DMS79 (cell line): ENCODE measurements around the gene TMEM41A.
A peak's percentile ranks its signal among the peaks of the same experiment; 100 is the strongest.

Experiments used
- DNase-seq: peaks from one replicate; lab custom pipeline; 2025; lab: John Stamatoyannopoulos, UW

TMEM41A gene

DNA sequence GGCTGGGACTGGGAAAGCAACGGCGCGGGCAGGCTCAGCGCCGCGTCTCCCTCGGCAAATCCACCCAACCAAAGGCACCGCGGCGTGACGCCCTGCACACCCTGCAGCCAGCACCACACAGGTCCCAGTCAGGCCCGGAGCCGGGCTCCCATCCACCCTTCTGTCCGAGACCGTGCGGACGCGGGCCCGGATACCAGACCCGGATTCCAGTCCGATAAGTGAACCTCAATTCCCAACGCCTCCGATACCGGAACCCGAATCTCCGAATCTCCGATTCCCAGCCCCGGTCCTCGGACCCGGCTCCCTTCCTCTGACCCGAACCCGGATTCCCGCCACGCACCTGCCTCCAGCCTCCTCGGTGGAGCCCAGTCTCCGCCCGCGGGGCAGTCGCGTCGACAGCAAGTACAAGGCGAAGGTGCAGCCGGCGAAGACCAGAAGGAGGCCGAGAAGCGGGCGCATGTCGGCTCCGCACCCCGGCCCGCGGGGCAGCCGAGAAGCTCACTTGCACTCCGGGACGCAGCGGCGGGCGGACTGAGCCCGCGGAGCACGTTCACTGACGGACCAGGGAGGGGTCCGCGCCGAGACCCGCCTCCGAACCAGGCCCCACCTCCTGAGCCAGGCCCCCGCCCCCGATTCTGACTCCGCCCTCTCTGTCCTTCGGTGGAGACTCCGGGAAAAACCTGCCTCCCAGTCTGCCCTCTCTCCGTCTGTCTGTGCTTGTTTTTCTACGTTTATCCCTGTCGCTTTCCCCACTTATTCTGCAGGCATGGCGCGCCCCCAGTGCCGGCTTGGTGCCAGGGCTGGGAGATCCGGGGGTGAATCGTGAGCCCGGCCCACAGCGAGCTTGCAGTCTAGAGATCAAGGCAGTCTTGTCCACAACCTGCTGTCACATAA is at the start of gene TMEM41A:
TMEM41A (minus strand) TSS at position 533 of the 894 bp plus-strand sequence; CDS start at position 459, 74 bp downstream.
- peak; percentile 43 for DNase-seq

DNA sequence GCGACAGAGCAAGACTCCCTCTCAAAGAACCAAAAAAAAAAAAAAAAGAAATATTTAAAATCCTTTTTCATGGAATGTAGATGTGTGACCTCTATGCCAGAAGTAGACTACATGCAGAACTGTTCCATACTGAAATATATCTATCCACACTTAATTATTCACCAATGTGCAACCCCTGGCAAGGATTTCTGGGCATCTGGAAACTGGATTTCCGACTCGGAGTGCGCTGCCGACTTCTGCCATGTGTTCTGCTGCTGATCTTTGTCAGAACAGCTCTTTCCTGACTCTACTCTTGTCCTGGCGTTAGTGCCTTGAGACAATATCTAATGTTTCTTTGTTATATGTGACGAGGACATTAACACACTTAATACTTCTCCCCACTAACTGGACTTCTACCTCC is 41.9 kb upstream of the TMEM41A start:
- DNase-seq = no peak

DNA sequence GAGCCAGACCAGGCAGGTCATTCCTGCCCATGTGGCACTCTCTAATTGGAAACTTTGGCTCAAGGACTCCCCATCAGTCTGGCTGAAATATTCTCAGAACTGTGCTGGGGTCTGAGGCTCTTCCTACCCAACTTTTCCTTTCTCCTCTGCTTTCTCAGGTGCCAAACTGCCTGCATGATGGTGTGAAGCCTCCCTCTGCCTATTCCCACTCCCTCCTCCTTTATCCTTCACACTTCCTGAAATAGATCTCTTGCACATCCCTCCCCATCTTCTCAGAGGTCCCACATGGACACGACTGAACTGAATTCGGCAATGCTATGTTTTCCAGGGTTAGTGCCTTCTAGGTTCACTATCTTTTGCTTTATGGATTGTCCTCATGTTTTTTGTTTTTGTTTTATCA is 41.1 kb upstream of the TMEM41A start:
- no peak for DNase-seq

DNA sequence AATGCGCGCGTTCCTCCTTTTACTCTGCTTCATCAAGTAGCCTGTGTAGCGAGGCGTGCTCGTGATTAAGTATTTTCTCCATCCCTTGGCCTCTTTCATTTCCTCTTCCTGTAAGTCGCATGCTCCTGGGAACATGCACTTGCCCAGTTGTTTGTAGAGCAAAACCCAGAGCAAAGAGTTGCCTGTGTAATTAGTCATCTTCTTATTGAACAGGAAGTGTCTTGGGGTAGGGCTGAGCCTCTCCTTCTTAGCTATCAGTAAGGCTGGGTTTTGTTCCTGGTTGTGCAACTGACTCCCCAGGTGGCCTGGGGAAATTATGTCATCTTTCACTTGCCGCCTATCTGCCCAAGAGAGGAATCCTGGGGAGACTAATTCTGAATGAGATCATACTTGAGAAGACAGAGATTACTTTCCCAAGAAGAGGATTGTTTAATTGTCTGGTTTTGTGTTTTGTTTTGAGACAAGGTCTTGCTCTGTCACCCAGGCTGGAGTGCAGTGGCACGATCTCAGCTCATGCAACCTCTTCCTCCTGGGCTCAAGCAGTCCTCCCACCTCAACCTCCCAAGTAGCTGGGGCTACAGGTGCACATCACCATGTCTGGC is 38.6 kb upstream of the TMEM41A start:
- peak; percentile 13 for DNase-seq

DNA sequence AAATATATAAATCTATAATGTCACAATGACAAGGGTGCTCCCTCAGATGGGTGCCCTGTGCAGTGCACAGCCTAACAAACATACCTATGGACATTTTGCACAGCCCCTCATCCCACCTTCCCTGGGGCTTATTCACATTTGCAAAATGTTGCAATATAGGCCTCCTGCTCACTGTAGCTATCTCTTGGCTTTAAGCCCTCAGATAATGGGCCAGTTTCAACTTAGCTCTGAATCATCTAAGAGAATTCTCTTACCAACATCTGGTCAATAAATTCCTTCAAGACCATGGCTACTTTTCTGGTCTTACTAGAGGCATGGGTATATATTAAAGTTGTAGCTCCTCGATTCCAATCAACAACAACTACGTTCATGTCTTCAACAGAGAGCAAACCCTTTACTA is 35.7 kb upstream of the TMEM41A start:
- no peak for DNase-seq

DNA sequence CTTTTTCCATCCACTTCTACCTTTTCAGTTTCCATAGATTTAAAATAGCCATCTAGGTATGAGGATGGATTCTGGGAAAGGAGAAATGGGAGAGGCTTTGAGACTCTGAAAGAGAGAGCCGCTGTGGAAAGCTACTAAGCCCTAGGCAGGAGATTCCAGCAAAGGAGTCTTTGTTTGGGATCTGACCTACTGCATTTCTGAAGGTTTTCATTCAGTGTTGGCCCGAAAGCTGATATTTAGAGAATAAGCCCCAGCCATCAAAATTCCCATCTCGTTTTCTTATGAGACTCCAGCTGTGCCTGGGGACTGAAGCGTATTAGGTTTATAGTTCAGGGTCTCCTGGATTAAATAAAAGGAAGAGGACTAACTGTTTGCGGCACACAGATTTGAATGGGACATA is 34.1 kb upstream of the TMEM41A start:
- no peak for DNase-seq

DNA sequence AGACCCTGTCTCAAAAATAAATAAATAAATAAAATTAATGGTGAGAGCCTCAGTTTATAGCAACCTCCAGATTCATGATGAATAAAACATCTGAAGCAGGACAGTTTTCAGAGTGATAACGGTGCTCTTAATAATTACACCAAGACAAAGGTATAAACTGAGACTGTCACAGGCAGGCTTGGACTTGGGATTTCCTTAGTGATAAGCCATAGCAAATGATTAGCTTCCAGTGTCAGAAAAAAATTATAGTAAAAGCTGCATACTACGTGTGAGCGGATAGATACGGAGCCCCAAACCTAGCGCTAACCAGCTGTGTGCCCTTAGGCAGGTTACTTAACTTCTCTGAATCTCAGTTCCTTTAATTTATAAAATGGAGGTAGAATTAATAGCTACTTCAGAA is 32.0 kb upstream of the TMEM41A start:
- no peak for DNase-seq

DNA sequence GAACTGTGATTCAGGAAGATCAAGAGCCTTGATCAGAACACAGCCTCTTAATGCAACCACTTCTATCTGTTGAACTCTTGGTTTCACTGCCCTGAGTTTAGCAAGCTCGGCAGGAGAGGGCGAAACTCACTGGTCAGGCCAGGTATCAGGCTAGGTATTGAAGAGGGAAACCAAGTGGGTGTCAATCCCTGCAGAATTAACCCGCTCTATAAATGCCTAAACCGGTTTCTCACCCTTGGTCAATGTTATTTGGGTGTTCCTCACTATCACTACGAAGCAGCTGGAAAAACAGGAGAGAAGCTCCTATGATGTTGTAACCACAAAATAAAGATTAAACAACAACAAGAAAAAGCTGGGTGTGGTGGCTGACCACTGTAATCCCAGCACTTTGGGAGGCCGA is 29.7 kb upstream of the TMEM41A start:
- no peak for DNase-seq

DNA sequence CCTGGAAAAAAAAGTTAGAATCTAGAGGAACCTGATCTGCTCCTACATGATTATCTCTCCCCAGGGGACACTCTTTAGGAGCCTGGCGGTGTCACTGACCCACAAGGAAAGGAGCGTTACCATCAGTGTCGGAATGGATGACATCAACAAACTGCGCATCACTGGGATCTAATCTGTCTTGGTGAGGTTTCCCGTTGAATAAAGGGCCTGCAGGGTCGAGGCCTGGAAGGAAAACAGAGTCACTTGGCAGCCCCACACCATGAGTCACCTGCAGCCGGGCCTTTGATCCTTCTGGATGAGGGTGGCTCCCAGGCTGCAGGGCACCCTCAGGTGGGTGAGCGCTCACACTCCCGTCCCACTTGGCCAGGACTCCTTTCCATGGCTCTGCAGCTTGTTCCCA is 28.5 kb upstream of the TMEM41A start:
- no peak for DNase-seq

DNA sequence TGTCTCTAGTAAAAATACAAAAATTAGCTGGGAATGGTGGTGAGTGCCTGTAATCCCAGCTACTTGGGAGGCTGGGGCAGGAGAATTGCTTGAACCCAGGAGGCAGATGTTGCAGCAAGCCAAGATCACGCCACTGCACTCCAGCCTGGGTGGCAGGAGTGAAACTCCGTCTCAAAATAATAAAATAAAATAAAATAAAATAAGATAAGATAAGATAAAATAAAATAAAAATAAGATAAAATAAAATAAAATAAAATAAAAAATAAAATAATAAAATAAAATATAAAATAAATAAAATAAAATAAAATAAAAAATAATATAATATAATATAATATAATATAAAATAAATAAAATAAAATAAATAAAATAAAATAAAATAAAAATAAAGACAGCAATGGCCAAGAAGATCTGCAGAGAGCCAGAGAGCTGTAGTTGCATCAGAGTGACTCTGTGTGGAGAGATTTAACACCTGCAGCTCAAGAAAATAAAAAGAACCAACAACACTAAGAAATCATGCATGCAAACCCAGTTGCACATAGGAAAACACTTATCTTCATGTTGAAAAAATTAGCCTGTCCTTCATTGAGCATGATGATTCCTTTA is 27.6 kb upstream of the TMEM41A start:
- DNase-seq = no peak

DNA sequence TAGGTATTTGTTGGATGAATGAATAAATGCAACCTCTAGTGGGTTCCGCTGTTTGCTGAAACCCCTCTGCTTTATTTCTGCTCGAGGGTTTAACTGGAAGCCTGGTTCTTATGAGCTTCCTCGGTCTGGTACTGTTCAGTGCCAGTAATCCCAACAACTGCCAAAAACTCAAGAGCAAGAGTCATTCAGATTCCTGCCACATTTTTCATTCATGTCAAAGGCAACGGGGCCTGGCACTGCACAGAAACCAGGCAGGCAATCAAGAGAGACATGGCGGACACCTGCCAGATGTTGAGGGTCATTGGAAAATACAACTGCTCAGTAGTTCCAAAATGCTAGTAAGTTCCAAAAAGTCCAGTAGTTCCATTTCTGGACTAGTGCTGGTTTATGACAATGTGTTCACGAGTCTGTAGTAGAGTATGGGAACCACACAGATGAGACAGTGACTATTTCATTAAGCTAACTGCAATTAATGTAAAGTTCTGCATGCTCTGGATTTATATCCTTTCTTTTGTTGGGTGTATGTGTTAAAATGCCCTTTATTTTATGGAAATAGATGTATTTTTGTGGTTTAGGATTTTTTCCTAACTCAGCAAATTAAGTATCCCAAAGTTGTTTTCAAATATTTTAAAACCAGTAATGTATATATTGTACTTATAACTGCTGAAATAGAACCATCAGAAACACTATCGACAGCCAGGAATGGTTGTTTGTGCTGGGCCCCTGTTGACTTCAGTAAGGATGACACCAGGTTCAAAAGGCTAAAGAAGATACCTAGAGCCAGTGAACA is 22.7 kb upstream of the TMEM41A start:
- no peak for DNase-seq

DNA sequence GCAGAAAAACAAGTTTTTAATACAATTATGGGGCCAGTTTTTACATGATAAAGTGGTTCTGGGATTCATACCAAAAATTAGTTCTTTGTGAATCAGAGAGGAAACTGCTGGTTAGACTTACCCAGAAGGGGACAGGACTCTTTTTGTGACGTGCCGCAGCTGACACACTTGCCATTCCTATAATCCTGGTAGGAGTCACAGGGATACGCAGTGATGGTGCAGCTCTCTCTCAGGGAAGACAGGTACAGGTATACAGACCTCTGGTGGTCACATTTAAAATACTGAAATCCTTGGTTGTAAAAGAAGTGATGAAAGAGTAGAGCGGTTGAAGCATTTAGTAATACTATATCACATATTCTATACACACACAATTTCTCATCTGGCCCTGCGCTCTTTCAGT is 20.2 kb upstream of the TMEM41A start:
- no peak for DNase-seq

DNA sequence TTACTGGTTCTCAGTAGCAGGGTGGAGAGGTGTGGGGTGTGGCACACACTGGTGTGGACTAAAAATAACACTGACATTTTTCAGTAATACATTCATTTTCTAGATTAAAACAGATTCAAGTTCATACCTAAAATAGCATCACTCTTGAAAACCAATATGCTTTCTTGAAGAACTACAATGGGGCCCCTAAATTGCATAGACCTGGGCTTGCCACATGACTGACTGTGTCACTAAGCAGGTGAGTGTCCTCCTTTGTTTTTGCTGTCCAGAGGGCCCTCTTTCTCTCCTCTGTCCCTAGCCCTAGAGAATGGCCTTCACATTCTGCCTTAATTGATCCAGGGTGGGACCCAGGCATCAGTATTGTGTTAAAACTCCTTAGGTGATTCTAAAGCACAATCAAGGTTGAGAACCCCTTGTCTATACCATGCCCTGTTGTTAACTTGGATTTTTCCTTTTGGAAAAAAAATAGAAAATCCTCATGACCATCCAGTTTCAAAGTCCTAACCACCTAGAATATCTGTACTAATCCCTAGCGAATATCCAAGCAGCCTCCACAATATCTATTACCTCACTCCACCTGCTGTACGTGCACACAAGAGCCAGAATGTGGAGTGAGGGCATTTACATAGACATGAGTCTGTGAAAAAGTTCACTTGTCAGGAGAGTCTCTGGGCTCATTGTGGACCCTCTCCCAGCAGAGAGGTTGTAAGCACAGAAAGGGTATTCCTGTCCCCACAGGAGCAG is 18.7 kb upstream of the TMEM41A start:
- no peak for DNase-seq

DNA sequence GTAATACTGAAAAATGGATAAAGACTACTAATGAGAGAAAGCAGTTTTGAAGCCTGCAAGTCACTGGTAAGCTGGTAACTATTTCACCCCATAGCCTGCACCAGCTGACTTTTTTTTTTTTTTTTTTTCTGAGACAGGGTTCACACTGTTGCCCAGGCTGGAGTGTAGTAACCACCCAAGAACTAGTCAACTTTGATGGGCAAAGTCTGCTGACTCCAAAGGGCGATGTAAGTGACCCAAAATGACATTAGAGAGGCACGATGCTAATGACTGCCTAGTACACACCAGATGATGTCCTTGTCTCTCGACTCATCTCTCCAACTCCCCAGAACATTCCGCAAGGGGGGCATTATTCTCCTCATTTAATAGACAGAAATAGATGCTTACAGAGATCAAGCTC is 12.9 kb upstream of the TMEM41A start:
- DNase-seq = no peak

DNA sequence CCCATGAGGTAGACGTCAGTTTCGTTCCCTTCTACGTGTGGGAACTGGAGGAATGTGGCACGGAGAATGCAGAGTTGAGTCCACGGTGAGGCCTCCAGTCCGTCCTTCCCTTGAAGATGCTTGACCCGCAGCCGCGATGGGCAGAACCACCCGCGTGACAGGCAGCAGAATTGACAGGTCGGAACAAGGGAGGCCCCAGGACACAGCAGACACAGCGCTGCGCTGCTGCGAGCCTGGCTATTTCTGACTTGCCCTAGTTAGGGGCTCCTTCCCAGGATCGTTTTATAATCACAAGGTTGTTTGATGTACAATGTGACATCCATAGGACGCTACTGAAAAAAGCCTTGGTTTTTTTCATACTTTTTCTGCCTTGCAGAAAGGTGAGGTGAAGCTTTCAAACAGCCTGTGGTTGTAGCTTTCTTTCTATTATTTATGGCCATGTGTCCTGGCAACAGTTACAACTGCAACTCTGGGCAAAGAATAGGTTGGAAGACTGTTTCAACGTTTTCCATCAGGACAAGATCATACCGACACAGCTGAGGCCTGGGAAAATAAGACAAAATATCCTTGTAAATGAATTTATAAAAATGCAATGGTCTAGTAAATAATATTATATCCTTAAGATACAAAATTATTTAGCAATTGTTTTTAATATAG is 9.6 kb upstream of the TMEM41A start:
- DNase-seq = no peak

DNA sequence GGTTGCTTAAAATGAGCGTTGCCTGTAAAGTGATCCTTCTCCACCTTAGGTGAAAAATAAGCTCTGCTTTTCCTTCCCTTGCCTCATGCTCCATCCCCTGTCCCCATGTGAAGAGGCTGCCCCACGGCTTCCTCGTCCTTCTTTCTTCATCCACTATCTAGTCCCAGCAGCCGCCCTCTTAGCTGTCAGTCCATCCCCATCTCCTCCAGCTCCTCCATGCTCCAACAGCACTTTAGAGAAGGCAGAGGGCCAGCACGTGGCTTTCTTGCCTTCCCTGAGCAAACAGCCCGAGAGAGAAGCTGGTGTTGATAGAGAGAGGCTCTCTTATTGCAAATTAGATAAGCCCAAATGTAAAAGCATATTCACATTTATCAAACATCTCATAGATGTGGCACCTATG is 9.0 kb upstream of the TMEM41A start:
- no peak for DNase-seq

DNA sequence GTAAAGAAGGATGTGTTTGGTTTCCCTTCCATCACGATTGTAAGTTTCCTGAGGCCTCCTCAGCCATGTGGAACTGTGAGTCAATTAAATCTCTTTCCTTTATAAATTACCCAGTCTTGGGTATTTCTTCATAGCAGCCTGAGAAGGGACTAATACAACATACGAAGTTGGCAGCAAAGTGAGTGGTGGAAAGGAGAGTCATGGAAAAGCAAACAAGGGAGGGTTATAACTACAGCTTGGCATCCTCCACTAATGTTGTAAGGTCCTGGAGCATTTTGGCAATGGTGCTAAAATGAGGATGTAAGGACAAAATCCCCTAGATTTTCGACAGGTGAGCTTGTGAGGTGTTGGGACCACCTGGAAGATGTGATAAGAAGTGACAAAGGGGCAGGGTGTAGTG is 5.8 kb upstream of the TMEM41A start:
- no peak for DNase-seq

DNA sequence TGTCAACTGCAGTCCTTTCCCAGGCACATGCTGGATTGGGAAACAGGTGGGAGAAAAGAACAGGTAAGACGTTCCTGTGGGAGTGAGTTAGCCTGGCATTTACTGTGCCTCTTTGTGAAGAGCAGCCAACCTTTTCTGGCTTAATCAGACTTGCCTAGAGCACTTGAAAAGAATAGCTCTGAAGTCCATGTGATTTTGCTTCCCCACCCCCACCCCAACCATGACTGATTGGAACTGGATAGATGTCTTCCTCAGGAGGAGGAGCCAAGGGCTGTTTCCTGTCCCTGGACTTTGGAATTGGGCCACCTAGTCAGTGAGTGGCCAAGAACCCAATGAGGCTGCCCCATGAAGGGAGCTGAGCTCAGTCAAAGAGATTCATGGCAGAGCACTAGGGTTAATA is 4.7 kb upstream of the TMEM41A start:
- no peak for DNase-seq

DNA sequence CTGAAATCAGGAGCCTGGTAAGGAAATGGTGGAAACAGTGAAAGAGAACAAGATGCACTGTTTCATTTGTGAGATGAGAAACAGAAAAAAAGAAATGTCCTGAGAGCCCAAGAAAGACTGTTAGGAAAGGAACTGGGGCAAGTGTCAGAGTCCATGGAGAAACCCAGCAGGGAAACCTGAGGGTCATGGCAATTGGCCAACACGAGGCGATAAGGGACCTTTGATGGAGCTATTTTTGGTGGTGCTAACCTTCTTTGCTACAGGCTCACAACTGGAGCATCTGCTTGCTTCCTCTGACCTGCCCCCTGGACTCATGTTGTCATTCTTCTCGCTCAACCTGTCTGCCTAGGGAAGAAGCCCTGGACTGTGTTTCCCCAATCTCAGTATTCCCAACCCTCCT is 4.2 kb upstream of the TMEM41A start:
- no peak for DNase-seq

DNA sequence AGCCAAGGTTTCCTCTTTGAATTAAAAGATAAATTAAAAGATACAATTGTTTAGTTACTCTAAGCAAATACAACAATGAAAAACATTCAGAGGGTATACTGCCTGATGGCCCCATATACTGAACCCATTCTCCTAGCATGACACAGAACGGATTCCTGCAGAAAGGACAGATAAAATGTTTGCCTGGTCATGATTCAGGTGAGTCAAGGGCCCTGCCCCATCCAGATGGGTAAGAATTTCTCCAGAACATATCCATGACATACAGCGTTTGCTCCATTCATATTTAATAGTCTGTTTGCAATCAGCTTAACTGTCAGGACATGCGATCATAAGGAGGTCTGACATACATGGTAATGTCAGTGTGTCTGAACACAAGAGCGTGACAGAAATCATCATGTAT is 8.6 kb downstream of the TMEM41A start:
- no peak for DNase-seq

DNA sequence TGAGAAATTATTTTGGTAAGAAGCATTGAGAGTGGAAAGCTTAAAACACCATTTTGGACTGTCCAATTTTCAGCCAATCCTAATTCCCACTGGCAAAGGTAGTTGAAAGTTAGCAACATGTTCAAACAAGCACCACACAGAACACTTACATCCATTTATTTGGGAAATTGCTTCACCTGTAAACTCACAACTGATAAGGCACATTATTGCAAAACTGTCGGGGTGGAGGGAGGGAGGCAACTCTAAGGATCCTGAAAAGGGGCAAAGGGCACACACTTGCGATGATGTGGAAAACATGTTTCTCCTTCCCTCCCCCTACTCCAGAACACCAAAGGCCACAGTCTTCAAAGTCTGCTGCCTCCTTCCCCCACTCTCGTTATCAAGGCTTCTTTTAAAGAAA is 9.4 kb downstream of the TMEM41A start:
- DNase-seq = no peak
